ENCODE measurements around the gene TSPAN11. TPM values are rescaled to one million over a fixed set of nuclear protein-coding genes. Genes with fewer than 3 reads are reported as not detected.

TSPAN11 gene, protein sequence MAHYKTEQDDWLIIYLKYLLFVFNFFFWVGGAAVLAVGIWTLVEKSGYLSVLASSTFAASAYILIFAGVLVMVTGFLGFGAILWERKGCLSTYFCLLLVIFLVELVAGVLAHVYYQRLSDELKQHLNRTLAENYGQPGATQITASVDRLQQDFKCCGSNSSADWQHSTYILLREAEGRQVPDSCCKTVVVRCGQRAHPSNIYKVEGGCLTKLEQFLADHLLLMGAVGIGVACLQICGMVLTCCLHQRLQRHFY
- total RNA-seq: 15.6 TPM

DNA sequence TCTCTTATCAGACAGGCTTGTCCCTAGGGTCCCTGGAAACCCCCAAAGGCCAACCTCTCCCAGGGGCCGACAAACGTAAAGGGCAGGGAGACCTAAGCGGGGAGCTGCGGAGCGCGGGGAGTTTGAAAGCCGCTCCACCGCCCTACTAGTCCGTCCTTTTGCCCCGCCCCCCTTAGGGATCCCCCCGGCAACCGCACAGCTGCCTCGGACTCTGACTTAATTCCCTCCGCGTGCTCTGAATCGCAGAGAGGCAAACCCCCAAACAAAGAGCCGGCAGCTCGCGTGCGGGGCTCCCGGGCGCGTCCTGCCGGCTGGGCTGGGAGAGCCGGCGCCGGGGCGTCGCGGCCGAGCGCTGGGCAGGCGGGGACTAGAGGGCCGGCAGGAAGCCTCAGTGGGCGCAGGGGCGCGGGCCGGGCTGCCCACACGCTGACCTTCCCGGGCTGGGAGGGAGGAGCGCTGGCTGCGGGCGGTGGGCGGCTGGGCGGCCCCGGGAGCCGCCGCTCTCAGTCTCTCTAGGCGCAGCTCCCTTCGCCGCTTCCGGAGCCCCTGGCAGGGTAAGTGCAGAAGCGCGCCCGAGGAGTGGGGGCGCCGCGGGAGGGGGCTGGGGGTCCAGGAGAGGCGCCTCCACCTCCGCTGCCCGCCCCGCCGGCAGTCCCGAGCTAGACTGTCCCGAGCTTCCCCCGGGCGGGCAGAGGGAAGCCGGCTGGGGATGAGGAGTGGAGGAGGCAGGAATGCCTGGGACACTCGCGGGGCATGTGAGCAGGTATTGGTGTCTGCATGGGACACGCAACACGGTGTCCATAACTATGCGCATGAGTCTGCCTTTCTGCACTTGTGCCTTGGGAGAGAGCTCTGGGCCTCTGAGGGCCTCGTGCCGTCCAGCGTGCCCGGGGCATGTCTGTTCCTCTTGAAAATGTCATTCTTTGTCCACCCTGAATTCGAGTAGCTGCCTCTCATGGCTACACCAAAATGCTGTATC is at the start of gene TSPAN11:
TSPAN11 (plus strand) TSS at position 506 of the 979 bp plus-strand sequence. CDS start 27,244 bp downstream, outside the sequence.

Other genes starting within 250 kb of the TSPAN11 start
- 56.7 TPM for gene IPO8, start 230.9 kb upstream of the TSPAN11 start, total RNA-seq
- 89.2 TPM for gene CAPRIN2, start 171.8 kb upstream of the TSPAN11 start, total RNA-seq
- 38.4 TPM for gene DDX11, start 147.1 kb downstream of the TSPAN11 start, total RNA-seq

Data from camera-type eye (tissue), 1 donor.